Left ventricle myocardium inferior (tissue), 1 donor: ENCODE results near the gene GALNT15. TPM values are rescaled to one million over a fixed set of nuclear protein-coding genes. Genes with fewer than 3 reads are reported as not detected.

Source experiments
- DNase-seq: peaks from one replicate; pipeline ENCODE4 v3.0.0-alpha.2; 2020
- H3K27ac ChIP-seq: fragments of 200-600 bp; replicated peaks from 2 replicates; pipeline ENCODE4 v1.8.0; 2021
- H3K27me3 ChIP-seq: fragments of 200-600 bp; 2 replicates; pipeline ENCODE4 v1.8.0; 2021; ENCODE audit warnings: low read depth
- H3K36me3 ChIP-seq: fragments of 200-600 bp; 2 replicates; pipeline ENCODE4 v1.8.0; 2021
- H3K4me1 ChIP-seq: fragments of 200-600 bp; 2 replicates; pipeline ENCODE4 v1.8.0; 2021
- H3K4me3 ChIP-seq: fragments of 200-600 bp; 2 replicates; pipeline ENCODE4 v1.8.0; 2021; ENCODE audit warnings: mild to moderate bottlenecking, moderate library complexity
- H3K9me3 ChIP-seq: fragments of 200-600 bp; replicated peaks from 2 replicates; pipeline ENCODE4 v1.8.0; 2021
- CTCF ChIP-seq: fragments of 200-600 bp; IDR thresholded peaks from 2 replicates; pipeline ENCODE4 v1.8.0; 2021; ENCODE audit warnings: antibody characterized with exemption, mild to moderate bottlenecking, borderline replicate concordance
- intact Hi-C: fragments of 100-400 bp; cut with micrococcal nuclease; formaldehyde crosslinking; loops from one replicate; pipeline ENCODE4 v1.11.0; 2022
- total RNA-seq: library from RNA; stranded (reverse); fragmentation: NEBNext Ultra II Directional; extraction: Animal tissue kit (Norgen Biotek cat#: 25700); gene quantifications from one replicate; pipeline ENCODE4 v1.2.1, GENCODE V29; 2021
- donor health status: DM: no; HTN: yes; CAD: no; lungs with severe emphysema.

GALNT15 gene
- total RNA-seq, 1 donor from 2014 or later: 6.6 TPM

- Histone ChIP-seq H3K4me3 (no peak overlapping the region), H3K27ac (peak overlapping the region; percentile 79), H3K36me3 (no peaks in the 10 kb centered on the region), H3K4me1 (peaks cover 15% of the 10 kb centered on the region), H3K27me3 (no peaks in the 10 kb centered on the region), H3K9me3 (peaks cover 25% of the 10 kb centered on the region)
- no peak for TF ChIP-seq CTCF
- DNase-seq: no peak
- intact Hi-C loops: no loop called here
Measured at GRCh38 chr3:16140894-16141285, 33.6 kb upstream of the GALNT15 start.

DNA sequence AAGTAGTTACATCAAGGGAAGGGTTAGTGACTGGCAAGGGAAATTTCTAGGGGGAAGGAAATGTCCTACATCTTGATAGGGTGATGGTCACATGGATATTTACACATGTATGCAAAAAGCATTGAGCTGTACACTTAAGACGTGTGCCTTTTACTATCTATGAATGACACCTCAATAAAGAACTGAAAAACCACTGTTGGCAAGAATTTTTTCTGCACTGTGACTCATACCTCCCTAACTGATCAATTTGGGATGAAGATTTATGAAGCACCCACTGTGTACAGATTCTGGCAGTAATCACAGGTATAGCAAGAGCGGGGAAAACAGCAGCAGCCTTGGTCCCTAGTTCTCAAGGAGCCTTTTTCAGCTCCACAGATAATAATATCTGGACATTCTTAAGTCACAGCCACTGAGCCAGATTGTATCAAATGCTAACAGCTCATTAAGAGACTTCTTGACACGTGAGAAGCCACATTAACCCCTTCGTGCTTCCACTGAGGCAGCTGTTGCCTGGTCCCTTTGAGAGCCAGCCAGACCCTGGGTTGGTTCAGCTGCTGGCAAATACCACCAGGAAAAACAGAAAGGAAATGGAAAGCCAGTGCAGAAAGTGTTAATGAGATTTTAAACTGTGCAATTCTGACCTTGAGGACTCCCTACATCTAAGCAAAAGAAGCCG is 32.0 kb upstream of the GALNT15 start:
- Histone ChIP-seq H3K27me3 (no peaks in the 10 kb centered on the region), H3K27ac (no peak overlapping the region), H3K4me1 (peaks cover 18% of the 10 kb centered on the region), H3K36me3 (no peaks in the 10 kb centered on the region), H3K4me3 (no peak overlapping the region), H3K9me3 (peaks cover 17% of the 10 kb centered on the region)
- intact Hi-C loops: no loop called here
- TF ChIP-seq CTCF: no peak
- DNase-seq: no peak

DNA sequence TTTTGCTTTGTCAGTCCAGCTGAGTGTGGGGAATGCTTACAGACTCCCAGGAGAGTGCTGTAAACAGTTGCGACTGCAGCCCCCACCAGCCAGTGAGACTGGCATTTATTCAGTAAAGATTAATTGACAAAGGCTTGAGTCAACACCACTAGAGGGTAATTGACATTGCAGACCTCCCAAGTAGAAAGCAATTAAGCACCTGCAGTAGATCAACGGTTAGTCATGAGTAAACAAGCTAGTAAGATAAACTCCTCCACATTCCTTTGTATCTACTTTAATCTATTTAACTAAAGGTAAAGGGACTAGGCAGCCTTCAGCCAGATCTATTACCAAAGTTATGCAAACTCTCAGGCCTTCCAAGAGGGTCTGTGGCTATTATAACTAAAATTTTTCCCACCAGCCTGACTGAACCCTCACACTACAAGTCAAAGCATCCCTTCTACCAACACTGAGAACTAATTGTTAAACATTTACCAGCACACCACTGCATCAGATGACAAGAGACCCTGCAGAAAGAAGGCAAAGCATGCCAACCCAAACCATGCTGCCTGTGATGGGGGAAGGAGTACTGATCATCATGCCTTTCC is 30.5 kb upstream of the GALNT15 start:
- intact Hi-C loops: no loop called here
- H3K27me3 ChIP-seq: no peaks in the 10 kb centered on the region
- no peak for TF ChIP-seq CTCF
- H3K36me3 ChIP-seq: no peaks in the 10 kb centered on the region
- H3K4me1 ChIP-seq: peaks cover 33% of the 10 kb centered on the region
- H3K27ac ChIP-seq: no peak overlapping the region
- H3K9me3 ChIP-seq: peaks cover 14% of the 10 kb centered on the region
- H3K4me3 ChIP-seq: no peak overlapping the region
- no peak for DNase-seq

GRCh38 chr3:16145176-16145575 is 29.3 kb upstream of the GALNT15 start:
- Histone ChIP-seq H3K9me3 (peaks cover 14% of the 10 kb centered on the region), H3K4me3 (no peak overlapping the region), H3K4me1 (peaks cover 32% of the 10 kb centered on the region), H3K36me3 (no peaks in the 10 kb centered on the region), H3K27ac (no peak overlapping the region), H3K27me3 (no peaks in the 10 kb centered on the region)
- no peak for TF ChIP-seq CTCF
- intact Hi-C loops: no loop called here
- DNase-seq: no peak

DNA sequence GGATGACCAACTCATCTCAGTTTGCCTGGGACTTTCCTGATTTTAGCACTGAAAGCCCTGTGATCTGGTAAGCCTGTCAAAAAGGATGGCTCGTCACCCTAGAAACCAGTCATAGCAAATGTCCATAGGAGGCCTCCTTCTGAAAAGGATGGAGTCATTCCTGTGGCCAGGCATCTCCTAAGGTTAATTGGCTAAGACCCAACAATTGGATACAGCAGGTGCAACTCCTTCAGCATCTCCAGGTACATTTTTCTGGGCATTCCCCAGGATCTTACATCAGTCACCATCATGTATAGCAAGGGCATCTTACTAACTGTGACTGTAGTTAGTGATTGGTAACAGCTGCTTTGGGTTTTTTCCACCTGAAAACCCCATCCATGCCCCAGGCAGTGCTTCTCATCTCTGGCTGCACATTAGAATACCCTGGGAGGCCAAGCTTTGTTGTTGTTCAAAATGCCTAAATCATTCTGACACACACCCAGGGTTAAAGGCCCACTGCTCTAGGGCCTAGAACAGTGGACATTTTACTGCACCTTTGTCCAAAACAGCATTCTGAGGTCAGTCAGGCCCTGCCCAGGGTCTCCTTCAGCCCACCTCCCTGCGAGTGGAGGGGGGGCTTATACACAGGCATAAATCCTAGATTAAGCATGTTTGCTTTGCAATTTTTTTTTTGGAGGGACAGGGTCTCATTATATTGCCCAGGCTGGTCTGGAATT is 28.3 kb upstream of the GALNT15 start:
- Histone ChIP-seq H3K36me3 (no peaks in the 10 kb centered on the region), H3K27me3 (no peaks in the 10 kb centered on the region), H3K27ac (no peak overlapping the region), H3K9me3 (peaks cover 14% of the 10 kb centered on the region), H3K4me3 (no peak overlapping the region), H3K4me1 (peaks cover 30% of the 10 kb centered on the region)
- no peak for TF ChIP-seq CTCF
- no peak for DNase-seq
- intact Hi-C loops: no loop called here
